ENCODE results near the gene TRIM24.
"Not testable (repeated sequence)": the region's sequence is repeated elsewhere in the genome, so short reads cannot be mapped to it uniquely, and the experiment has no call there.

DNA sequence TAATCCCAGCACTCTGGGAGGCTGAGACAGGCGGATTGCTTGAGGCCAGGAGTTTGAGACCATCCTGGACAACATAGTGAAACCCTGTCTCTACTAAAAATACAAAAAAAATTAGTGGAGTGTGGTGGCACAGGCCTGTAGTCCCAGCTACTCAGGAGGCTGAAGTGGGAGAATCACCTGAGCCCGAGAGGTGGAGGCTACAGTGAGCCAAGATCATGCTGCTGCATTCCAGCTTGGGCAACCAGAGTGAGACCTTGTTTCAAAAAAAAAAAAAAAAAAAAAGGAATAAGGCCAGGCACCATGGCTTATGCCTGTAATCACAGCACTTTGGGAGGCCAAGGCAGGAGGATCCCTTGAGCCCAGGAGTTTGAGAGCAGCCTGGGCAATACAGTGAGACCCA lies 40.2 kb downstream of the TRIM24 start:
- not testable (repeated sequence) for TF ChIP-seq CTCF, EZH2phosphoT487 (IDR thresholded peaks at IDR 0.05)

Measured in neural progenitor cell (in vitro differentiated cells).